GM18861 (cell line): Measurements from ENCODE around the gene PRDM16.

Experiments
- ATAC-seq: cut with Tn5 transposase; IDR thresholded peaks from one replicate; pipeline ENCODE4 v1.9.1; 2021; ENCODE audit not compliant: unreplicated experiment

The PRDM16 gene

DNA sequence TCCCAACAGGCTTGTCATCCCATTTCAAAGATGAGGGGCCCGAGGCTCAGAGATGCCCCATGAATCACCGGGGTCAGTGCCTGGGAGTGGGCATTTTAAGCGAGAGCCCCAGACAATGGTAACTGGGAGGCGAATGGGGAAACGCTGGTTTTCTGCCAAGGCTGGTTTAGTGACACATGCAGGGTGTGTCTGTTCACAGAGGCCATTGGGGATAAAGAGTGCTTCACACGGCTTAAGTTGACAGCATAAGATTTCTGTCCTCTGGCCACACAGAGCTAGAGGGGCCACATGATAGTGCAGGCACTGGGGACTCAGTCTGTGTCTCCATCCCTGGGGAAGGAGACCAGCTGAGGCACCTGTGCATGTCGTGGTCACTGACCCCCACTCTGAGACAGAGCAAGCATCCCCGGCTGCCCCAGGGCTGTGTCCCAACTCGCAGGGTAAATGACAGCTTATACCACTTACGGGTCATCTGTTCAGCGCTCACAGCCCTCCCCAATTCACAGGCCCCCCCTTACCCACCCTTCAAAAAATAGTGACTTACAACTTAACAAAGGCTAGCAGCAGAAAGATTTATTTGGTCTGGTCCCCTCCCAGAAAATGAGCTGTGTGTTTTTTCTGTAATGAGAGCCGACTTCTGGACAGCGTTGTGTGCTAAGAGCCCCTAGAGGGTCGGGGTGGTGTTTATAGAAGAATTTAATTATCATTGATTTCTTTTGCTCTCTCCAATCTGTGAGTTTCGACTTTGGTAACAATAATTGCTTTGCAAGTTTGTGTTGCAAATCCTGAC lies 350.6 kb downstream of the PRDM16 start:
- no peak for ATAC-seq

- ATAC-seq: no peak
Measured at GRCh38 chr1:3420218-3420951, 351.4 kb downstream of the PRDM16 start.

GRCh38 chr1:3422638-3423037 lies 353.6 kb downstream of the PRDM16 start:
- no peak for ATAC-seq

DNA sequence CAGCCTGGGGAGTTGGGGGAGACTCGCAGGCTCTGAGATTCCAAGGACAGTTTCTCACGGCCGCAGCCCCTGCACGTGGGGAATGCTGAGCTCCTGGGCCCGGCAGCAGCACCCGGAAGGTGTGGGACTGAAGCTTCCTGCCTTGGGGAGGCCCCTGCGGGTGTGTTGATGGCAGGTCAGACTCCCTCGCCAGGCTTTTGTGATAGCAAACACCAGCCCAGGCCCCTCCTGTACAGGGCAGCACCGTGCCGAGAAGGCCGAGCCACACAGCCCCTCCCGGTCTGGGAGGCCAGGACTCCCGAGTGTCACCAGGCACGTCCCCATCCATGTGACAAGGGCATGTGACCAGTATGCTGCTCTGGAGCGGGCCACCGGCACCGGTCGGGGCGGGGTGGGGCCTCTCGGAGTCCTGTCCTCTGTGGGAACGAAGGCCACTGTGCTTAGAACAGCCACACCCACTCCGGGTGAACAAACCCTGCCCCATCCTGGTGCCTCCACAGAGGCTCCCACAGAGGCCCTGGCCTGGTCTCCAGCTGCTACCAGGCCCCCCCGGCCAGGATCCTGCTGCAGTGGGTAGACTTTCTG lies 354.3 kb downstream of the PRDM16 start:
- ATAC-seq: no peak

- ATAC-seq: no peak
Measured at GRCh38 chr1:3423896-3424611, 355.1 kb downstream of the PRDM16 start.

DNA sequence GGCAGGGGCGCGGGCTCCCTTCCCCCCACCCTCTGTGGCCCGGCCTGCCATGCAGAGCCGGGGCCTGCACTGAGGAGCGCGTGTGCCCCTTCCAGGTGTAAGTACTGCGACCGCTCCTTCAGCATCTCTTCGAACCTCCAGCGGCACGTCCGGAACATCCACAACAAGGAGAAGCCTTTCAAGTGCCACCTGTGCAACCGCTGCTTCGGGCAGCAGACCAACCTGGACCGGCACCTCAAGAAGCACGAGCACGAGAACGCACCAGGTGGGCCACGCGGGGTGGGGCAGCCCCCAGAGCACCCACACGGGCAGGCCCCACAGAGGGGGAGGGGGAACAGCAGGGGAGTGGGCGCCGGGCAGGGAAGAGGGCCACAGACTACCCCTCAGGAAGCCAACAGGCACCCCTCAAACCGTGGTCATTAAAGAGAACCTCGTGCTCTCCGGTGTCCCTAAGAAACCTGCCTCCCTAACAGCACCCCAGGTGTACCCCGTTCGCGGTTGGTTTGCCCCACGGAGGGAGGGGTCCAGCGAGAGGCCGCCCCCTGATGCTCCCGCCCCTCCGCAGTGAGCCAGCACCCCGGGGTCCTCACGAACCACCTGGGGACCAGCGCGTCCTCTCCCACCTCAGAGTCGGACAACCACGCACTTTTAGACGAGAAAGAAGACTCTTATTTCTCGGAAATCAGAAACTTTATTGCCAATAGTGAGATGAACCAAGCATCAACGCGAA lies 356.6 kb downstream of the PRDM16 start:
- no peak for ATAC-seq

- no peak for ATAC-seq
Measured at GRCh38 chr1:3426956-3427535, 358.0 kb downstream of the PRDM16 start.

DNA sequence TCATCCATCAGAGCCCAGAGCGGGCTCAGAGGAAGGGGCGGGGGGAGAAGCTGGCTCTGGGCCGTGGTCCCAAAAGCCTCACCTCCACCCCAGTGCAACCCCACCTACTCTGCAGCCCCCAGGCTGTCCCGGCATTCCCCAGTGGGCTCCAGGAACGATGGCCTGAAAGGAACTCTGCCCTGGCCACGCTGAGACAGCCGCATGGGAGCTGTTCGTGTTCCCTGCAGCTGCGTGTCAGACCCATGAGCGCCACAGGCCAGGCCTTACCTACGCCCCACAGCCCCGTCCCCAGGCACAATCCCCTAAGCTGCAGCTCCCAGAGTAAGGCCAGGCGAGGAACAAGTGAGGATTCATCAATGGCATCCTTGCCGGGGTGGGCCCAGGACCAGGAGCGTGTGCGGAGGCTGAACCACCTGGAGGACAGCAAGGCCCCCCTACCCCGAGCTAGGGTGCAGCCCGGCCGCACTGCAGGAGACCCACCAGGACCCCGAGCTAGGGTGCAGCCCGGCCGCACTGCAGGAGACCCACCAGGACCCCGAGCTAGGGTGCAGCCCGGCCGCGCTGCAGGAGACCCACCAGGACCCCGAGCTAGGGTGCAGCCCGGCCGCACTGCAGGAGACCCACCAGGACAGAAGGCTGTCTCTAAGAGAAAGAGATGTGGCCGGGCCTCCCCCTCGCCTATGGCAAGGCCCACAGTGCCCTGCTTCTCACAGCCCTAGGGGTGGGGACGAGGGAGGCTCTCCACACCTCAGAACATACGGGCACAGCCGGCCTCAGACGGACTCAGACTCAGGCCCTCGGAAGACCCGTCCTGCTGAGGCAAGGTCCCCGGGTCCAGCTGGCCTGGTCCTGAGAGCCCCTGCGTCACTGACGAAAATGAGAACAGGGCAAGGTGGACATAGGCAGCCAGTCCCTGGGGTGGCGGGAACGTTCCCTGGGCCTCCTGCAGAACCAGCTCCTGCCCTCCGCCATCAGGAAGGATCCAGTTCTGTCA lies 359.0 kb downstream of the PRDM16 start:
- no peak for ATAC-seq

DNA sequence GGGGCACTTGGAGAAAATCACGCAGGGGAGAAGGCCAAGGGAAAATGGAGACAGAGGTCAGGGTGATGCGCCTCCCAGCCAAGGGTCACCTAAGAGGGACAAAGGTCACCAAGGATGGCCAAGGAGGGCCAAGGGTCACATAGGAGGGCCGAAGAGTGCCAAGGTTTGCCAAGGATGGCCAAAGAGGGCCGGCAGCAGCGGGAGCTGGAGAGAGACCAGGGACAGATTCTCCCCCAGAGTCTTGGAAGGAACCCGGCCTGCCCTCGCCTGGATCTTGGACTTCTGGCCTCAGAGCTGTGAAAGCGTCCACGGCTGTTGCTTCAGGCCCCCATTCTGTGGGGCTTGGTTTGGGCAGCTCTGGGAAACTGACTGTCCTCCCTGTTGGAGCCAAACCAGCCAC lies 359.9 kb downstream of the PRDM16 start:
- ATAC-seq: no peak

DNA sequence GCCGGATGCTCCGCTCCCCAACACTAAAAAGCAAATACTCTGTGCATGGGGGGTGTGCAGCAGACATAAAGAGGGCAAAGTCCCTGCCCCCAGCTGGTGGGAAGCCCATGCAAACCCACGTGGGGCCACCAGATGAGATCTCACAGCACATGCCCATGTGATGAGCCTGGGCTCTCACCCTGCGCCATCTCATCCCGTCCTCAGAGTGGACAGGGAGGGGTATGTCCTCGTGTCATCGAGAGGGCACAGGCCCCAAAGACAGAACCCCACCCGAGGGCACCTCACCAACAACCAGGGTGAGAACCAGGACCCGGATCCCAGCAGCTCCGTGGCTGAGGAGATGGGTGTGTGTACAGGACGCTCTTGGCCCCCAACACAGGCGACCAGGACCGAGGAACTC lies 360.3 kb downstream of the PRDM16 start:
- ATAC-seq: no peak

DNA sequence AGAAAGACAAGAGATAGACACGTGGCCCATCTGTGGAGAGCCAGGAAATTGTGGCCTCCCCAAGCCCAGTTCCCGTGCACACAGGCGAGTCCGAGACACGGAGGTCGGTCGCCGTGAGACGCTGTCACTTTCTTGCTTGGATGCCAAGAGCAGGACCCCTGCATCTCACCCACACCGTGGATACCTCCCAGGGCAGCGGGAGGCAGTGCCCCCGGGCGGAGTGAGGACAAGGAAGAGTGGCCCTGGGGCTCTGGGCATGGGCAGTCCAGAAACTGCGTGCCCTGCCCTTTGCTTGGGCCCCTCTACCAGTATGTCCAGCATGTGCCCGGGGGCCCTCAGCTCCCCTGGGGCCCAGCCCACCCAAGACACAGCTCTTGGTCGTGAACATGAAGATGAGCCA lies 360.8 kb downstream of the PRDM16 start:
- no peak for ATAC-seq

DNA sequence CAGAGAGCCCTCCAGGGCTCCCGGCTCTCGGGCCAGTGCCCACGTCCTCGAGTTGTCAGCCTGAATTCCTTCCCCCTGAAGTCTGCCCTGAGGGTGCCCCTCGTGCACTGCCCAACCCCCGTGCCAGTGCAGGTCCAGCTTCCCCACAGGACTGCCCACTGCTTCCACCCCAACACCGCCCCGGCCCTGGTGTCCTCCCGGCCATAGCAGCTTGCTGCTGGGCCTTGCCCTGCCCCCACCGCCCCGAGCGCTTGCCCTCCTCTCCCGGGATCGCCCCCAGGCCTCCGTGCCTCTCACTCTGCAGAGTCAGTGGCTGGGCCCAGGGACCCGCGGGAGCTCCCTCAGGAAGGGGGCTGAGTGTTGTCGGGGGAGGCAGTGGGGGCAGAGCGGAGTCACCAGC lies 361.4 kb downstream of the PRDM16 start:
- ATAC-seq: no peak

DNA sequence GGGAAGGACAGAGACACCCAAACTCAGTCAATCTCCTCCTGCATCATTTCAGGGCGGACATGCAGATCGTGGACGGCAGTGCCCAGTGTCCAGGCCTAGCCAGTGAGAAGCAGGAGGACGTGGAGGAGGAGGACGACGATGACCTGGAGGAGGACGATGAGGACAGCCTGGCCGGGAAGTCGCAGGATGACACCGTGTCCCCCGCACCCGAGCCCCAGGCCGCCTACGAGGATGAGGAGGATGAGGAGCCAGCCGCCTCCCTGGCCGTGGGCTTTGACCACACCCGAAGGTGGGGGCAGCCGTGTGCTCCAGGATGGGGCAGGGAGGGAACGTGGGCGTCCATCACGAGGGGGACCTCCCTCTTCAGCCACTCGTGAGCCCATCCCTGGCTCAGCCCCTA lies 361.8 kb downstream of the PRDM16 start:
- ATAC-seq: no peak

- no peak for ATAC-seq
Measured at GRCh38 chr1:3431266-3431665, 362.3 kb downstream of the PRDM16 start.

- no peak for ATAC-seq
Measured at GRCh38 chr1:3431686-3432085, 362.7 kb downstream of the PRDM16 start.

- no peak for ATAC-seq
Measured at GRCh38 chr1:3432306-3432705, 363.3 kb downstream of the PRDM16 start.

DNA sequence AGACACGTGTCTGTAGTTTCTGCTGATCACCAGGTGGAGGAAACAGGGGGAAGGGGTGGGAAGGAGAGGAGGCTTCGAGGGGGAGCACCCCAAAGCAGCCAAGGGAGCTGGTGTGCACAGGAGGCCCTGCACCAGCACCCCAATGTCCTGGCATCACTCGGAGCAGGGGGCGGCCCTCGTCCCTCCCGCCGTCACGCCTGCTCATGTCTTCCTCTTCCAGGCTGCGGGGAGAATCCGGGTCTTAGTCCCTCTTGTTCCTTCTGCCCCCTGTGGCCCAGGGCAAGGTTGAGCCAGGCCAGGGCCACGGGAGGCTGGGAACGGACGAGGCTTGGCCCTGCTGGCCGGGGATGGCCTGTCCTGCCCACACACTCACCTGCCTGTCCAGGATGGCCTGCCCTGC lies 364.1 kb downstream of the PRDM16 start:
- ATAC-seq: no peak

DNA sequence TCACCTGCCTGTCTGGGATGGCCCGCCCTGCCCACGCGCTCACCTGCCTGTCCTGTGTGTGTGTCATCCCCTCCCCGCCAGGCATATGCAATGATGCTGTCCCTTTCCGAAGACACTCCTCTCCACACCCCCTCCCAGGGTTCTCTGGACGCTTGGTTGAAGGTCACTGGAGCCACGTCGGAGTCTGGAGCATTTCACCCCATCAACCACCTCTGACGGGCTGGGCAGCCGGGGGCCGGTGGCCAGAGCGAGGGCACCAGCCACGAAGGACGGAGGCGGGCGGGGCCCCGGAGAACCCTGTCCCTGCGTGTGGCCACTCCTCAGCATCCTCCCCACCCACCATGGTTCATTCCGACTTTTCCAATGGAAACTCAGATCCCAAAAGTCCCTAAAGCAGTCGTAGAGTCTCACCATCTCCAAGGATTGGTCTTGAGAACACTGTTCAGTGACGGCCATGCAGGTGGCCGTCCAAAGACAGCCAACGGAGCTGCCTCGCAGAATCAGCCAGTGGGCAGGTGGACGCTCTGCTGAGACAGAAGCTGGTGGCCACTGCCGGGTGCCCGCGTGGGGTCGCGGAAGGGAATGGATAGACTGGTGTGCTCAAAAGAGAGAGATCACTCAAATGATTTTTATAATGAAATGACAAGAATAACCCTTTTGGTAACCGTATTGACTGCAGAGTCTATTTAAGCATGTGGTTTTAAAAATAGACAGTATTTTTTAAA lies 364.8 kb downstream of the PRDM16 start:
- no peak for ATAC-seq
